ENCODE measurements around the gene PITX2. TPM values are rescaled to one million over a fixed set of nuclear protein-coding genes. Genes with fewer than 3 reads are reported as not detected.

The PITX2 gene
- total RNA-seq, result under 0.01 TPM in 1 of 2 replicates, not detected in the other

DNA sequence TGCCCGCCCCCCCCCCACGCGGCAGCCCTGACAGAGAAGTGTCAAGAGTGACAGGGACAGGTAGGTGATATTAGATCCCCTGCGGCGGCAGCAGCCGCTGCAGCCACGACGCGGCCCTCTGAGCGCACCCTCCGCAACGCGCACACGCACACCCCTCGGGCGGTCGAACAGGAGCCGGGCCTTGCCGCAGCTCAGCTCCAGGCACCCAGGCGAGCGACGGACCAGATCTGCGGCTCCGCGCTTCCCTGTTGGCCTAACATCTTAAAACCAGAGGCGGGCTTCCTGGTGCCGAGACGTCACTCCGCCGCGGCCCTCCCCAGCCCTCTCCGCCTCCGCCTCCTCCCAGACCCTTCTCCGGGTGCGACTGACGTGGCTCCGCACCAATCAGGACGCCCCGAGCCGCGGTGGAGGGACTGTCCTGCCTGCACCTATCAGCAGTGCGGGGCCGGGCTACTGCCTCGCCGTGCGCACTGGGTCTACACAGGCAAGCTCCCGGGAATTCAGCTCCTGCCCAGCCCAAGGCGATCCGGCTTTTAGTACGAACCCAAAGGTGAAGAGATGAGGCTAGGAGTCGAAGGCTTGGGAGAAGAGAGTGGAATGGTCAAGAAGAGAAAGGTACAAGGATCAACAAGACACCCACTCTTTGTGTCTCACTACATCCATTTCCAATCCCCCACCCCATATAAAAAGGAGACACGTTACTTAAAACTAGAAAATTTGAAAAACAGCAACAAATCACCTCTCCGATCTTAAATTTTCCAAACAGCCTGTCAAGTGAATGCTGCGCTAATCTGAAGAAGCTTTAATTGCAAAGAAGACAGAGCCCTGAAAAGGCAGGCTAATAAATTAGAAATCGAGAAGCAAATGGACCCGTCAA, at the start of gene PITX2:
Gene PITX2 (minus strand): TSS at position 237 of the 877 bp plus-strand sequence. CDS start 617 bp downstream, outside the sequence.

Other genes with a start within 250 kb of the PITX2 start
- gene ENPEP, start 146.9 kb downstream of the PITX2 start, total RNA-seq, result 0.22 and 0.26 TPM in 2 replicates

Measured in articular chondrocyte of knee joint (primary cell).